Activated T-helper 2 cell treated with anti-CD3 and anti-CD28 coated beads, Interferon-gamma antibody, Interleukin-2, Interleukin-4, amounts not matched to agents 10 μg/mL and 5 μg/mL and 100 μg/mL, durations not matched to agents 14 hours and 24 hours and 36 hours (primary cell): ENCODE measurements around the gene H6PD. TPM values are rescaled to one million over a fixed set of nuclear protein-coding genes. Genes with fewer than 3 reads are reported as not detected.
A peak's percentile ranks its signal among the peaks of the same experiment; 100 is the strongest.

ENCODE experiments used
- DNase-seq: peaks from one replicate; pipeline ENCODE4 v3.0.0; 2021; ENCODE audit warnings: low spot score
- H3K27ac Mint-ChIP-seq: one replicate; pipeline ENCODE4 v1.8.0; 2021; ENCODE audit warnings: mixed read lengths
- H3K27me3 Mint-ChIP-seq: one replicate; pipeline ENCODE4 v1.8.0; 2021; ENCODE audit warnings: low read depth, mixed read lengths
- H3K36me3 Mint-ChIP-seq: one replicate; pipeline ENCODE4 v1.8.0; 2021; ENCODE audit warnings: low read depth, mixed read lengths
- H3K4me1 Mint-ChIP-seq: one replicate; pipeline ENCODE4 v1.8.0; 2021; ENCODE audit warnings: low read depth, mixed read lengths
- H3K4me3 Mint-ChIP-seq: one replicate; pipeline ENCODE4 v1.8.0; 2021; ENCODE audit warnings: low read depth, mild to moderate bottlenecking, moderate library complexity, mixed read lengths
- H3K9me3 Mint-ChIP-seq: one replicate; pipeline ENCODE4 v1.8.0; 2021; ENCODE audit warnings: mixed read lengths
- intact Hi-C: fragments of 100-400 bp; cut with micrococcal nuclease; formaldehyde crosslinking; loops from one replicate; pipeline ENCODE4 v1.15.1; 2023
- total RNA-seq: library from RNA; stranded (reverse); gene quantifications from 2 replicates; pipeline ENCODE4 v1.2.3, GENCODE V29; 2022

H6PD gene
- total RNA-seq = 27.1 and 28.0 TPM in 2 replicates

- peaks cover 21% of the 10 kb centered on the region for H3K36me3 Mint-ChIP-seq
- intact Hi-C loops = loop anchor here (5.0 kb wide), 1 partner anchor 48 kb away; no protein-coding TSS in a partner anchor
Measured at GRCh38 chr1:9234223-9235095, at the start of gene H6PD. TSS of gene H6PD (plus strand) at chr1:9234774. CDS start at chr1:9244935, 10,161 bp downstream.

DNA sequence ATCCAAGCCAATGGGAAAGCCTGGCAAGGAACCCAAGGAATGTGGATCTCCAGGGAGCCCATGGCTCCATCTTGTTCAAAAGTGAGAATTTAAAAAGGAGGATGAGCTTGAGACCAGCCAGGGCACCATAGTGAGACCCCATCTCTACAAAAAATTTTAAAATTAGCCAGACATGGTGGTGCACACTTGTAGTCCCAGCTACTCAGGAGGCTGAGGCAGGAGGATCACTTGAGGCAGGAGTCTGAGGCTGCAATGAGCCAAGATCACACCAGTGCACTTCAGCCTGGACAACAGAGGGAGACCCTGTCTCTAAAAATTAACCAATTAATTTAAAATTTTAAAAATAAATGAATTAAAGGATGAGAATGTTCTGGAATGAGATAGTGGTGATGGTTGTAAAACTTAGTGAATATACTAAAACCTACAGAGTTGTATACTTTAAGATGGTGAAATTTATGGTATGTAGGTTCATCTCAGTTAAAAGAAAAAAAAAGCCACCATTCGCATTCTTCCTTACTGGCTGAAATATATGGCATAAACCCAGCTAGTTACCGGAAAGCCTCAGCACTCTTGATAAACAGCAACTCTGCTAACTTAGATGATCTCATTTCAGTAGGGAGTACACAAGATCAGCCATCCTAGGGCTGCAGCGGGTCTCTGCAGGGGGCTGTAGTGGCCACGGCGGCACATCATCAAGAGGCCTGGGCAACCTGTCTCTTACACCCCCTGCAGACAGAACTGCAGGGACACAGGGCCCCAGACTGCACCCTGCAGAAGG lies 48.3 kb upstream of the H6PD start:
- Mint-ChIP-seq H3K9me3 (no peaks in the 10 kb centered on the region), H3K4me1 (peaks cover 13% of the 10 kb centered on the region), H3K36me3 (peaks cover 4% of the 10 kb centered on the region), H3K27me3 (peaks cover 19% of the 10 kb centered on the region), H3K4me3 (no peak overlapping the region), H3K27ac (no peak overlapping the region)
- intact Hi-C loops = no loop called here
- no peak for DNase-seq

More at GRCh38 chr1:9234223-9235095, at the start of gene H6PD:
- peak; percentile 79 for DNase-seq
- H3K27me3 Mint-ChIP-seq = no peaks in the 10 kb centered on the region
- H3K4me1 Mint-ChIP-seq = peaks cover 42% of the 10 kb centered on the region
- peak within 1 kb of the TSS; percentile 88 for H3K4me3 Mint-ChIP-seq
- no peaks in the 10 kb centered on the region for H3K9me3 Mint-ChIP-seq
- H3K27ac Mint-ChIP-seq = peak within 1 kb of the TSS; percentile 91

DNA sequence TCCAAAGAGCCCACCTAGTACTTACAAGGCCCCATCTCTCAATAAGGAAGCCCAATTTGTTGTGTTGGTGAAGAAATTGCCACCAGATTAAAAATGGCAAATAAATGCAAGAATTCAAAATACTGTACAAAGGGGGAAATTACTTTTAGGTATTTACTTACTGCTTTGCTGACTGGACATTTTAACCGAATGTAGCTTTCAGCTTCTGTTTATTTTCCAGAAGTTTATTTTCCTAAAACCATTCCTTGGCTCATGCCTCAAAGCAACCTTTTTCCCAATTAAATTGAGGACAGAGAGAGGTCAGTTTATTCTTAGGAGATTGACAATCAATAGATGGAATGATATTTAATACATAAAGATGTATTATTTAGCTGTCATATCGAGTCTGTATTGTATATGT lies 47.6 kb upstream of the H6PD start:
- Mint-ChIP-seq H3K27me3 (peaks cover 25% of the 10 kb centered on the region), H3K4me1 (peaks cover 7% of the 10 kb centered on the region), H3K36me3 (no peaks in the 10 kb centered on the region), H3K4me3 (no peak overlapping the region), H3K9me3 (no peaks in the 10 kb centered on the region), H3K27ac (no peak overlapping the region)
- DNase-seq = no peak
- intact Hi-C loops = no loop called here

DNA sequence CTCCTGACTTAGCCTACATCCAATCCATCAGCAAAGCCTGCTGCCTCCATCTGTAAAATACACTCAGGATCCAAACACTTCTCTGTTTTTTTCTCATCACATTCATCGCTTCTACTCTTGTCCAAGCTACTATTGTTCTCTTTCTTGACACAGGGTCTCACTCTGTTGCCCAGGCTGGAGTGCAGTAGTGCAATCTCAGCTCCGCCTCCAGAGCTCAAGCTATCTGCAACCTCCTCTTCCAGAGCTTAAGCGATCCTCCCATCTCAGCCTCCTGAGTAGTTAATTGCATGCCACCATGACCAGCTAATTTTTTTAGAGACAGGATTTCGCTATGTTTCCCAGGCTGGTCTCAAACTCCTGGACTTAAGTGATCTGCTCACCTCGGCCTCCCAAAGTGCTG lies 44.3 kb upstream of the H6PD start:
- H3K36me3 Mint-ChIP-seq = no peaks in the 10 kb centered on the region
- H3K4me3 Mint-ChIP-seq = no peak overlapping the region
- no peak overlapping the region for H3K27ac Mint-ChIP-seq
- DNase-seq = no peak
- H3K9me3 Mint-ChIP-seq = no peaks in the 10 kb centered on the region
- H3K27me3 Mint-ChIP-seq = peaks cover 29% of the 10 kb centered on the region
- intact Hi-C loops = no loop called here
- H3K4me1 Mint-ChIP-seq = peaks cover 4% of the 10 kb centered on the region

GRCh38 chr1:9191231-9191630 lies 43.3 kb upstream of the H6PD start:
- peaks cover 27% of the 10 kb centered on the region for H3K27me3 Mint-ChIP-seq
- H3K27ac Mint-ChIP-seq = no peak overlapping the region
- no peaks in the 10 kb centered on the region for H3K36me3 Mint-ChIP-seq
- H3K4me3 Mint-ChIP-seq = no peak overlapping the region
- intact Hi-C loops = no loop called here
- peaks cover 8% of the 10 kb centered on the region for H3K4me1 Mint-ChIP-seq
- H3K9me3 Mint-ChIP-seq = no peaks in the 10 kb centered on the region
- DNase-seq = no peak

DNA sequence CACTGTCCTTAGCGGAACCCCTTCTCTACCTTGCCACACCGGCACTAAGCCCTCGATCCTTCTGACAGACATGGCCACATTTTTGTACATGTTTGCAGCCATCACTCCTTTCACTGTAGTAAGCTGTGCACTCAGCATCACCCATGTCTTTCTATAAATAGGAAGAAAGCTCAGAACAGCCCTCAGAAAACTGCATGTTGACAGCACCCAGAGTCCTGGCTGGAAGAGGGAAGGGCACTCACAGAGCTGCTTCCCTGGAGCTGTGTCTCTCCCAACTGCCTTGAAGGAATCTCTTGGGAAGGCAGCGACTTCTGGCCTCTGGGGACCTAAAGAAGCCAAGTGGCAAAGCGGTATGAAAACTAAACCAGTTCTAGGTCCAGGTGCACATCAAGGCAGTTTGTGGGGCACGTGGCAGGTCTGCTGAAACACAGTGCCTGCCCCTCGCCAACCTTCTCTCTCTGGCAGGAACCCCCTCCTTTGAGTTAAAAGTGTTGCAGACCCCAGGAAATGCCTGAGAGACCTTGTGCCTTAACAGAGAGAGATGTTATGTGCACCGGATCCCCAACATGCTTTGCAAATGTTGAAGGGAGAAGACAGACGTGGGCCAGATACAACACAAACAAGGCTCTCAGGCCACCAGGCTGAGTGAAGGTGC lies 41.9 kb upstream of the H6PD start:
- Mint-ChIP-seq H3K36me3 (no peaks in the 10 kb centered on the region), H3K27me3 (peaks cover 31% of the 10 kb centered on the region), H3K9me3 (no peaks in the 10 kb centered on the region), H3K4me1 (peaks cover 14% of the 10 kb centered on the region), H3K27ac (no peak overlapping the region), H3K4me3 (no peak overlapping the region)
- DNase-seq = no peak
- intact Hi-C loops = no loop called here

GRCh38 chr1:9193233-9193625 lies 41.3 kb upstream of the H6PD start:
- Mint-ChIP-seq H3K9me3 (no peaks in the 10 kb centered on the region), H3K27me3 (peaks cover 37% of the 10 kb centered on the region)
- intact Hi-C loops = no loop called here

DNA sequence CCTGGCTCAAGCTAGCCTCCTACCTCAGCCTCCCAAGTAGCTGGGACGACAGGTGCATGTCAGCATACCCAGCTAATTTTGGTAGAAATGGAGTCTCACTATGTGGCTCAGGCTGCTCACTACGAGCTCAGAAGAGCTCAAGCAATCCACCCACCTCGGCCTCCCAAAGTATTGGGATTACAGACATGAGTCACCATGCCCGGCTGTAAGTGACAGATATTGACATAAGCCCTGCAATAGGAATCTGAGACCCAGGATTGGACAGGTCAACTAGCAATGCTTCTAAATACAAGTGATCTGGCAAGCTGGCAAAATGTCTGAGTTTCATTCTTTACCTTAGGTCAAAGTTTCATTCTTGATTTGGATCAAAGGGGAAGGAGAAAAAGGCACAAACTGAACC lies 40.5 kb upstream of the H6PD start:
- H3K9me3 Mint-ChIP-seq = no peaks in the 10 kb centered on the region
- H3K27ac Mint-ChIP-seq = no peak overlapping the region
- H3K27me3 Mint-ChIP-seq = peaks cover 43% of the 10 kb centered on the region
- intact Hi-C loops = no loop called here
- DNase-seq = no peak
- H3K36me3 Mint-ChIP-seq = no peaks in the 10 kb centered on the region
- H3K4me3 Mint-ChIP-seq = no peak overlapping the region
- peaks cover 17% of the 10 kb centered on the region for H3K4me1 Mint-ChIP-seq

More at GRCh38 chr1:9193233-9193625, 41.3 kb upstream of the H6PD start:
- H3K27ac Mint-ChIP-seq = no peak overlapping the region
- DNase-seq = no peak
- no peak overlapping the region for H3K4me3 Mint-ChIP-seq
- peaks cover 14% of the 10 kb centered on the region for H3K4me1 Mint-ChIP-seq
- H3K36me3 Mint-ChIP-seq = no peaks in the 10 kb centered on the region

GRCh38 chr1:9195651-9196050 lies 38.9 kb upstream of the H6PD start:
- H3K27me3 Mint-ChIP-seq = peaks cover 53% of the 10 kb centered on the region

DNA sequence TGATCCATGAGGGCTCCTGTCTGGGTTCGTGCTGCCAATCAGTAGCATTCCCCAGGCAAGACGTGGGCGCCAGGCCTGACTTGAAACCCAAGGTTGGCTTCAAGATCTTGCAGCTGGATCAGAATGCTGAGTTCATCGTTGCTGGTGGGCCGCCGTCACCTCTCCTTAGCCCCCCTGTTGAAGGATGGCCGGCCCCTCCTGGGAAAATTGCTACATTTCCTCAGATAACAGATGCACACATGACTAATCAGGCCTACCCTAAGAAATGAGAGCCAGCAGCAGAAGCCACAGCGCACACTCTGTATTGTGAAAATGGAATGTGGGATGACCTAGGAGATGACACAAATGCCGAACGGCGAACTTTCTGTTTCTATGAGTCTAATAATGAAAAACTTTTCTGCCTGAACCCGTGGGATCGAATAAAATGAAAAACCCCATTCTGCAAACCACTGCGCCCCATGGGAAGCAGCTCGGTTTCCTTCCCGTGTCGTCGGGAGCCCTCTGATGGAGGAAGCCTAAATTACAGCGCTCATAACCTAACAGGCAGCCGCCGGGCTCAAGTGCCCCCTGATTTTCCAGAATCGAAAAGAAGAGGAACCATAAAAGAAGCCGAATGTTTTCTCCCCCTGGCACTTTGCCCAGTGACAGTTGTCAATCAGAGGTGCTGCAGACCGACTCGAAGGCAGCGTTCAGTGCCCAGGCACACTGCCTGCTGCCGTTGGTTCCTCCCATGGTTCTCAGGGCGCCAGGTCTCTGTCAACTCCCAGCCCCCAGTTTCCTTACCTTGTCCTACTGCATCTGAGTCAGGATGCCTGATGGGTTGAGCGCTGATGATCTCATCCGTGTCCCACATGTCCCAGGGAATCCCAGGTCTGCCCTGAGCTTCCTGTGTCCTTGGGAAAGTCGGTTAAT lies 38.2 kb upstream of the H6PD start:
- intact Hi-C loops = loop anchor here (1.0 kb wide), 3 partner anchors 15 to 86 kb away; no protein-coding TSS in a partner anchor
- H3K27ac Mint-ChIP-seq = peak overlapping the region; percentile 3
- peaks cover 28% of the 10 kb centered on the region for H3K4me1 Mint-ChIP-seq
- DNase-seq = peak; percentile 44
- H3K4me3 Mint-ChIP-seq = no peak overlapping the region
- no peaks in the 10 kb centered on the region for H3K36me3 Mint-ChIP-seq
- H3K9me3 Mint-ChIP-seq = no peaks in the 10 kb centered on the region
- H3K27me3 Mint-ChIP-seq = peaks cover 54% of the 10 kb centered on the region

More at GRCh38 chr1:9195651-9196050, 38.9 kb upstream of the H6PD start:
- no peak for DNase-seq
- intact Hi-C loops = loop anchor here (1.0 kb wide), 3 partner anchors 14 to 85 kb away; no protein-coding TSS in a partner anchor
- Mint-ChIP-seq H3K27ac (no peak overlapping the region), H3K36me3 (no peaks in the 10 kb centered on the region), H3K4me3 (no peak overlapping the region), H3K9me3 (no peaks in the 10 kb centered on the region), H3K4me1 (peaks cover 23% of the 10 kb centered on the region)

DNA sequence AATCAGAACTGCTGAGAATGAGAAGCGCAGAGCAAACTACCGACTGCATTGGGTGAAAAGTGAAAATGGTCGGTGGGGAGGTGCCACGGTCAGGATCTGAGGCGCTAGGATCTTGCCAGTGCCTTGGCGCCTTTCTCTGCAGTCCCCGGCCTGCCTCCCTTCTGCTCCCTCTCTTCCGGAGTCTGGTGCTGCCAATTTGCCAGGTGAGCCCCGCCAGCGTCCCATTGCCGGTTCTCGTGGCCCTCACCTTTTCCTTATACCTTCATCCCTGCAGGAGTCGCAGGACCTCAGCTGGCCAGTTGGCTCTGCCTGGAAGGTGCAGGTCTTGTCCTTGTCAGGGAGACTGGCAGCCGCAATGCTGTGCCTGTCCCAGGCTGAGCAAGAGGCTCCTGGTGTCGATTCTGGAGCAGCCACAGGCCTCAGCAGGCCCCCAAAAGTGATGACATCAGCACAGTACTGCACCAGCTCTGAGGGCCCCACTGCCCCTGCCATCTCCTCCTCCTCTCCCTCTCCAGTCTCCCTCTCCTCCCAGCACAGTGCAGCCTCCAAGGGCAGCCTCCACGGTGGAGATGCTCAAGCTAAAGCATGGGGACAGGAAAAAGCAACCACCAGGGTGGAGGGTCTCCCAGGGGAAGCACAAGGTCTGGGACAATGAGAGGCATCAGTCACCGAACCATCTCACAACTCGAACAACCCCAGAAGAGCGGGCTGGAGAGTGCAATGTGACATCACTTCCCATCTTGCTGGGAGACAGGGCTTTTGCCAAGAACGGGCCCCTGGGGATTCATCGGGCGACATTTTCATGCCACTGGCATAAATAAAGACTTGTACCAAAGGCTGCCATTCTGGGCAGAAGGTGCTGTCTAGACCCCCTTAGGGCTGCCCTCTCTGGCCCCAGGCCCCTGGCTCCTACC lies 37.1 kb upstream of the H6PD start:
- peaks cover 33% of the 10 kb centered on the region for H3K4me1 Mint-ChIP-seq
- no peak overlapping the region for H3K27ac Mint-ChIP-seq
- DNase-seq = no peak
- H3K27me3 Mint-ChIP-seq = peaks cover 56% of the 10 kb centered on the region
- no peak overlapping the region for H3K4me3 Mint-ChIP-seq
- no peaks in the 10 kb centered on the region for H3K9me3 Mint-ChIP-seq
- no peaks in the 10 kb centered on the region for H3K36me3 Mint-ChIP-seq
- intact Hi-C loops = no loop called here
